Kidney epithelial cell (primary cell): ENCODE measurements around the gene SLC16A6. TPM values are rescaled to one million over a fixed set of nuclear protein-coding genes. Genes with fewer than 3 reads are reported as not detected.
"Not testable (repeated sequence)": the region's sequence is repeated elsewhere in the genome, so short reads cannot be mapped to it uniquely, and the experiment has no call there.

Experiments used
- DNase-seq: peaks from one replicate; pipeline ENCODE4 v3.0.0-alpha.2; 2010; ENCODE audit warnings: low read depth
- H3K27me3 ChIP-seq: 2 replicates; pipeline ENCODE4 v1.6.0; 2011; ENCODE audit warnings: low read length; ENCODE audit not compliant: control insufficient read depth, insufficient read depth
- H3K36me3 ChIP-seq: 2 replicates; pipeline ENCODE4 v1.5.1; 2011; ENCODE audit warnings: low read length; ENCODE audit not compliant: control insufficient read depth, insufficient read depth
- H3K4me3 ChIP-seq: 2 replicates; pipeline ENCODE4 v1.5.1; 2011; ENCODE audit warnings: low read depth, mild to moderate bottlenecking, control low read depth, low read length
- total RNA-seq: library from RNA; depleted of rRNA; stranded (reverse); fragments of >200 nt; gene quantifications from 2 replicates; pipeline ENCODE4 v1.2.3, GENCODE V29; 2015
- TF ChIP-seq, protein P1 (sequence below): IDR thresholded peaks from 2 replicates; pipeline ENCODE4 v1.5.1; 2011; ENCODE audit warnings: mild to moderate bottlenecking, moderate library complexity, low read length, control low read depth, inconsistent platforms; ENCODE audit not compliant: insufficient read depth, poor library complexity, severe bottlenecking

Gene SLC16A6
- total RNA-seq, 1 donor from 2014 or later: 0.38 TPM

DNA sequence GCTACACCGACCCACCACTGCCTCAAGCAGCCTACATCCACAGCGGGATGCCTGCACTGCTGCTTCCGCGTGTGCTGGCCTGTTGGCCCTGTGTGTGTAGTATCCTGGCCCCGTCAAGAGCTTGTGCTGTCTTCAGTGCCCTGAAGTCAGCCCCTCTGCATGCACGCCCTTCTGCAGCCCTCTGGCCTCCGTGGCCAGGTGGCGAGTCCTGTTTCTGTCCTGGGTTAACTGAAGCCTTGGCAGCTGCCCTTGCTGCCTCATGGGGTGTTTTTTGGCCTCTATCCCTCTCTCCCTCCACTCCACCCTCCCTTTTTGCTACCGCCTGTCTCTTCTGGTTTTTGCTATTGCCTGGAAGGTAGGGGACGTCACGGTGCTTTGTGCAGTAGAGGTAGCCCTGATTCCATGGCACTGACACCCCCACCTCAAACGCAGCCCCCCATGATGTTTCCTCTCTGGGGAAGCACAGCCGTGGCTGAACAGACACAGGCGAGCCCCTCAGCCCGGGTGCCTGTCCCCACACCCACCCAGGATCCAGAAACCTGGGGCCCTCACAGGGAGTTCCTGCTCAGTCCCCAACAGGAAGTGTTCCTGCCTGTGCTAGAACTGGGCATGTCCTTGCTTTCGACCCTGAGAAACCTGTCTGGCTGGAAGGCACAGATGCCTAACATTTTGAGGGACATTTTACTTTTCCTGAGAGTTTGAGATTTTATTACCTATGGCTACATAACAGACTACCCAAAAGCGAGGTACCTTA is 61.9 kb downstream of the SLC16A6 start:
- DNase-seq: no peak
- no peaks in the 10 kb centered on the region for H3K27me3 ChIP-seq
- TF ChIP-seq, protein P1, sequence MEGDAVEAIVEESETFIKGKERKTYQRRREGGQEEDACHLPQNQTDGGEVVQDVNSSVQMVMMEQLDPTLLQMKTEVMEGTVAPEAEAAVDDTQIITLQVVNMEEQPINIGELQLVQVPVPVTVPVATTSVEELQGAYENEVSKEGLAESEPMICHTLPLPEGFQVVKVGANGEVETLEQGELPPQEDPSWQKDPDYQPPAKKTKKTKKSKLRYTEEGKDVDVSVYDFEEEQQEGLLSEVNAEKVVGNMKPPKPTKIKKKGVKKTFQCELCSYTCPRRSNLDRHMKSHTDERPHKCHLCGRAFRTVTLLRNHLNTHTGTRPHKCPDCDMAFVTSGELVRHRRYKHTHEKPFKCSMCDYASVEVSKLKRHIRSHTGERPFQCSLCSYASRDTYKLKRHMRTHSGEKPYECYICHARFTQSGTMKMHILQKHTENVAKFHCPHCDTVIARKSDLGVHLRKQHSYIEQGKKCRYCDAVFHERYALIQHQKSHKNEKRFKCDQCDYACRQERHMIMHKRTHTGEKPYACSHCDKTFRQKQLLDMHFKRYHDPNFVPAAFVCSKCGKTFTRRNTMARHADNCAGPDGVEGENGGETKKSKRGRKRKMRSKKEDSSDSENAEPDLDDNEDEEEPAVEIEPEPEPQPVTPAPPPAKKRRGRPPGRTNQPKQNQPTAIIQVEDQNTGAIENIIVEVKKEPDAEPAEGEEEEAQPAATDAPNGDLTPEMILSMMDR: no peak
- H3K36me3 ChIP-seq: no peaks in the 10 kb centered on the region
- no peak overlapping the region for H3K4me3 ChIP-seq

DNA sequence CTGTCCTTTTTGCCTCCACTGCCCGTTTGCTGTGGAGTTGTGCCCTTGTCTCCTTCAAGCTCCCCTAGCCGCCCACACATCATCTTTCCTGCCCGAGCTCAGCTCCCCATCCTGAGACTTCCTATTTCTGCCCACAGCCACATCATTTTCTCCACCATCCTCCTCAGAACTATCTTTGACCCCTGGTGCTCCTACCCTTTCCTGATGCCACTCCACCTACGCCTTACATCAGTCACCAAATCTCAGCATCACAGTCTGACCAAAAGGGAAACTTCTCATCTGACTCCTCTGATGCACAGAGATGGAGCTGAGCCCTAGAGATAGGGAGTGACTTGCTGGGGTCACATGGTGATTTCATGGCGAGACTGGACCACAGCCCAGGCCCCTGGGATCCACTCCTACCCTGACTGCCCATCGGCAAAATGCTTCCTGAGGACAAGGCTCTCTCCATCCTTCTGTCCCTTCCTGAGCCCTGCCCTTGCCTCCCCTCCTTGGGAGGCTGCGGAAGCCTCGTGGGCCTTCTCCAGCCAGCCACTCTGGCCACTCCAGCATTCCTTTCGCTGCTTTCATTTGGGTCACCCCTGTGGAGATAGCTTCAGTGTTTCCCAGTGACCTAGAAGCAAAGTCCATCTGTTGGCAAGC is 62.8 kb downstream of the SLC16A6 start:
- not testable (repeated sequence) for H3K4me3 ChIP-seq, DNase-seq, H3K27me3 ChIP-seq, H3K36me3 ChIP-seq

DNA sequence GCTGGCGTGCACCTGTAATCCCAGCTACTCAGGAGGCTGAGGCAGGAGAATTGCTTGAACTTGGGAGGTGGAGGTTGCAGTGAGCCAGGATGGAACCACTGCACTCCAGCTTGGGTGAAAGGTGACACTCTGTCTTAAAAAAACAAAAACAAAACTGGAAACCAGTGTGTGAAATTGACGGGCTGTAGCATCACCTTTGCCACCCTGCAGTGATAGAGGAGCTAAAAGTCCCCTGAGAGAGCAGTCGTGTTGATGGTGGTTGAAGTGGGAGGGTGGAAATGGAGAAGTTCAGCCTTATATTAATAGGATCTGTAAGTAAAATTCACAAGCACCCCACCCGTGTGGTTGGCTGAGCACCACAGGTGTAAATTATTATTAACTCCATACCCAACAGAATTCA is 65.9 kb downstream of the SLC16A6 start:
- not testable (repeated sequence) for H3K27me3 ChIP-seq, DNase-seq, H3K4me3 ChIP-seq, H3K36me3 ChIP-seq

DNA sequence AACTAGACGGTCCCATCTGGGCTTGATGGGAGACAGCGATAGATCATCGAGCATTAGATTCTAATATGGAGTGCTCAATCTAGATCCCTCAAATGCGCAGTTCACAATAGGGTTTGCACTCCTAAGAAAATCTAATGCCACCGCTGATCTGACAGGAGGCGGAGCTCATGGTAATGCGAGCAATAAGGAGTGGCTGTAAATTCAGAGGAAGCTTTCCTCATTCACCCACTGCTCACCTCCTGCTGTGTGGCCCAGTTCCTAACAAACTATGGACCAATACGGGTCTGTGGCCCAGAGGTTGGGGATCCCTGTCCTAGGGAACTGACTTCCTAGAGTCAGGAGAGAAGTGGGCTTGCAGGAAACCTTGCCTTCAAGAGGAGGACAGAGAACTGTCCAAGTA is 68.3 kb downstream of the SLC16A6 start:
- TF ChIP-seq, protein P1: no peak
- Histone ChIP-seq H3K4me3 (no peak overlapping the region), H3K36me3 (no peaks in the 10 kb centered on the region), H3K27me3 (no peaks in the 10 kb centered on the region)
- DNase-seq: no peak

DNA sequence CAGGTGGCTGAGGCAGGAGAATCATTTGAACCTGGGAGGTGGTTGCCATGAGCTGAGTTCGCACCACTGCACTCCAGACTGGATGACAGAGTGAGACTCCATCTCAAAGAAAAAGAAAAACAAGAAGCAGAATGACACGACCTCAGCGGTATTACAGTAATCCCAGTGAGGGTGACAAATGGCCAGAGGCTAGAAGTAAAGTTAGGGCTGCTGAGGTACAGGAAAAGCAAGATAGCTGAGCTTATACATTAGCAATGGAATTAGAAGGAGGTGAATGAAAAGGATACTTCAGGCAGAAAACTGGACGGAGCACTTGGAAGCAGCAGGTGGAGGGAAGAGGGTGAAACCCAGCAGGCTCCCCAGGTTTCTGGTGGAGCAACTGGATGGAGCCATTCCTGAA is 69.1 kb downstream of the SLC16A6 start:
- no peak for DNase-seq
- no peaks in the 10 kb centered on the region for H3K27me3 ChIP-seq
- no peak overlapping the region for H3K4me3 ChIP-seq
- no peaks in the 10 kb centered on the region for H3K36me3 ChIP-seq
- TF ChIP-seq, protein P1: no peak

DNA sequence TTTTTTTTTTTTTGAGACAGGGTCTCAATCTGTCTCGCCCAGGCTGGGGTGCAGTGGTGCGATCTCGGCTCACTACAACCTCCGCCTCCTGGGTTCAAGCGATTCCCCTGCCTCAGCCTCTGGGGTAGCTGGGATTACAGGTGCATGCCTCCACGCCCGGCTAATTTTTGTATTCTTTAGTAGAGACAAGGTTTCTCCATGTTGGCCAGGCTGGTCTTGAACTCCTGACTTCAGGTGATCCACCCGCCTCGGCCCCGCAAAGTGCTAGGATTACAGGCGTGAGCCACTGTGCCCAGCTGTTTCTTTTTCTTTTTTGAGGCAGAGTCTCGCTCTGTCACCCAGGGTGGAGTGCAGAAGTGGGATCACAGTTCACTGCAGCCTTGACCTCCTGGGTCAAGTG is 70.1 kb downstream of the SLC16A6 start:
- not testable (repeated sequence) for H3K4me3 ChIP-seq, H3K36me3 ChIP-seq, DNase-seq, H3K27me3 ChIP-seq

DNA sequence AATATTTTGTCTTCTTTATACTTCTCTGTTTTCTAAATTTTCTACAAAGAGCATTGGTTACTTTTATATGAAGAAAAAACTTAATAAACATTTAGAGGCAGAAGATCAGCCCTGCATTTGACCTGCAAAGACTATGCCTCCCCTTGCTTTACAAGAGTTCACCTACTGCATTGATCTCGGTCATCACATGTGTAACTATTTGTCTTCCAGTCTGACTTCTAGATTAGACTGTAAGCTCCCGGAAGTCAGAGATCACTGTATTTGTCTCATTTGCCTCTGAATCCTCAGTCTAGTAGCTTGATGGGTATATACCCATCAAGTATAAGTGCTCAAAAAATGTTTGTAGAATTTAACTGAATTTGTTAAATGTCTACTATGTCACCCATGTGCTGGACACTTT is 70.7 kb downstream of the SLC16A6 start:
- DNase-seq, H3K27me3 ChIP-seq, H3K4me3 ChIP-seq, H3K36me3 ChIP-seq: not testable (repeated sequence)

DNA sequence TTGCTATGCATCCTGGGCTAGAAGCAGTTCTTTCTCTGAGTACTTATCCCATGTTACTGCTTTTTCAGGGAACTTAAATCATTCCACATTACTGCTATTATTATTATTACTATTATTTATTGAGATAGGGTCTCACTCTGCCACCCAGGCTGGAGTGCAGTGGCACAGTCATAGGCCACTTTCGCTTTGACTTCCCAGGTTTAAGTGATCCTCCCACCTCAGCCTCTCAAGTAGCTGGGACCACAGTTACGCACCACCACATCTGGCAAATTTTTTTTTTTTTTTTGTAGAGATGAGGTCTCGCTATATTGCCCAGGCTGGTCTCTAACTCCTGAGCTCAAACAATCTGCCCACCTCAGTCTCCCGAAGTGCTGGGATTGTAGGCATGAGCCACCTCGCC is 71.5 kb downstream of the SLC16A6 start:
- not testable (repeated sequence) for H3K4me3 ChIP-seq, H3K27me3 ChIP-seq, H3K36me3 ChIP-seq, DNase-seq

Other genes with a start within 250 kb of the SLC16A6 start
- gene AMZ2, start 43.1 kb downstream of the SLC16A6 start, total RNA-seq: 94.0 and 99.7 TPM in 2 replicates
- 2.9 and 4.5 TPM in 2 replicates for gene ARSG, start 368 bp upstream of the SLC16A6 start, total RNA-seq
- 49.9 and 90.6 TPM in 2 replicates for gene WIPI1, start 166.4 kb upstream of the SLC16A6 start, total RNA-seq
- 232 and 233 TPM in 2 replicates for gene PRKAR1A, start 221.3 kb upstream of the SLC16A6 start, total RNA-seq